Stimulated activated naive CD4-positive, alpha-beta T cell treated with Interleukin-2 at 50 U/mL for 16 hours (primary cell): ENCODE data around the gene MYF5.
"Not testable (repeated sequence)": the region's sequence is repeated elsewhere in the genome, so short reads cannot be mapped to it uniquely, and the experiment has no call there.

Experiments used
- DNase-seq: peaks from one replicate; lab custom pipeline; 2025; lab: John Stamatoyannopoulos, UW

Gene MYF5

DNA sequence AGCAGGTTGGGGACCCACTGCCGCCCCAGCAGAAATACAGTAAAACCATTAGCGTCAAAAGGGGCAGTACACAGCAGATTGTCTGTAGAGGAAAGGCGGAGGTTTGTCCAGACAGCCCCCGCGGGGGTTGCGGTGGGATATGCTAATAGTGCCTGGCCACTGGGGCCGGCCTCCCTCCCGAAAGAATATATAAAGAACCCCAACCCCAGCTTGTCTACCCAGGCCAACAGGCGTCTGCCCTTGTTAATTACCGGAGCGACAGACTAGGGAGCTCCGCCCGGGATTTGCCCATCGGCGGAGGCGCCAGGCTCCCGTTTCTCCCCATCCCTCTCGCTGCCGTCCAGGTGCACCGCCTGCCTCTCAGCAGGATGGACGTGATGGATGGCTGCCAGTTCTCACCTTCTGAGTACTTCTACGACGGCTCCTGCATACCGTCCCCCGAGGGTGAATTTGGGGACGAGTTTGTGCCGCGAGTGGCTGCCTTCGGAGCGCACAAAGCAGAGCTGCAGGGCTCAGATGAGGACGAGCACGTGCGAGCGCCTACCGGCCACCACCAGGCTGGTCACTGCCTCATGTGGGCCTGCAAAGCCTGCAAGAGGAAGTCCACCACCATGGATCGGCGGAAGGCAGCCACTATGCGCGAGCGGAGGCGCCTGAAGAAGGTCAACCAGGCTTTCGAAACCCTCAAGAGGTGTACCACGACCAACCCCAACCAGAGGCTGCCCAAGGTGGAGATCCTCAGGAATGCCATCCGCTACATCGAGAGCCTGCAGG lies at the start of gene MYF5:
Gene MYF5 (plus strand): TSS at position 217 of the 774 bp plus-strand sequence. CDS start 152 bp downstream, at position 369.
- no peak for DNase-seq

DNA sequence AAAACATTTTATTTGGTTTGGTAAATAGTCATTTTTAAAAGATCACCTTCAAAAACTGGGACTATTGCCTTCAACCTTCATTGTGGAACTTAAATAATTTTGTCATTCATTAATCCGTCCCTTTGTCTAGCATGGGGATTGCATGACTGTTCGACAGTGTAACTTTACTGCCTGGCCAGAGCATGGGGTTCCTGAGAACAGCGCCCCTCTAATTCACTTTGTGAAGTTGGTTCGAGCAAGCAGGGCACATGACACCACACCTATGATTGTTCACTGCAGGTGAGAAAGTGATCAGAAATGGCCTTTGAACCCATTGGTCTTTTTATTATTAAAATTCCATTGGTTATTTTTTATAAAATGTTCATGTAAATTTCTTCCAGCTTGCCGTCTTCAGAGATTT lies 46.5 kb upstream of the MYF5 start:
- DNase-seq = no peak

DNA sequence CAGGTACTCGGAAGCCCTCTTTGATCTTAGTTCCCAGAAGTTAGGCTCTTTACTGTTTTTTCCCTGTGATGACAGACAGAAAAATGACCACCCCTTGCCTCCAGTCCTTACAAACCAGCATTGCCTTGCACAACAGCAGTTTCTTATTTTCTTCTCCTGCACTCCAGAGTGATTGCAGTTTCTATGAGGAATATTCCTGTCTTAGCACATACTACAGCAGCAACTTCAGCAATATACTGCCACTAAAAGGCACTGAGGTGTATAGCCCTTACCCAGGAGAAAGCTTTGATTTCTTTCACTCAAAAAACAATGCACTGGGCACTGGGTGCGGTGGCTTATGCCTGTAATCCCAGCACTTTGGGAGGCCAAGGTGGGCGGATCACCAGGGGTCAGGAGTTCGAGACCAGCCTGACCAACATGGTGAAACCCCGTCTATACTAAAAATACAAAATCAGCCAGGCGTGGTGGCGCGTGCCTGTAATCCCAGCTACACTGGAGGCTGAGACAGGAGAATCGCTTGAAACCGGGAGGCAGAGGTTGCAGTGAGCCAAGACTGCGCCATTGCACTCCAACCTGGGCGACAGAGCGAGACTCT lies 40.6 kb upstream of the MYF5 start:
- not testable (repeated sequence) for DNase-seq

DNA sequence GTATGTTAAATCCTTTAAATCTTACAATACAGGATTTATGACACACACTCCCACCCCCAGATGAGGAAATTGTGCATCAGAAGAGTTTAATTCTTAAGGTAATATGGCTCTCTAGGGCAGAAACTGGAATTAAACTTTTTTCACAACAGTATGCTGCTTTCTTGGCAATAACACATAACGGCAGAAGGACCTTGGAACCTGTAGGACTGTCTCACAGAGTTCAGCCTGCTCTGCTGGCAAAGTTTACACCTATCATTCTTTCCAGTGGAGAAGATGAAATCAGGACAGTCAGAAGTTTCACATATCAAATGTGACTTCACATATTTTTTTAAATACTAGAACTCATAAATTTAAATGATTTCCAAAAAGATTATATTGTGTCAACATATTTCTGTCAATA lies 39.9 kb upstream of the MYF5 start:
- DNase-seq = no peak

DNA sequence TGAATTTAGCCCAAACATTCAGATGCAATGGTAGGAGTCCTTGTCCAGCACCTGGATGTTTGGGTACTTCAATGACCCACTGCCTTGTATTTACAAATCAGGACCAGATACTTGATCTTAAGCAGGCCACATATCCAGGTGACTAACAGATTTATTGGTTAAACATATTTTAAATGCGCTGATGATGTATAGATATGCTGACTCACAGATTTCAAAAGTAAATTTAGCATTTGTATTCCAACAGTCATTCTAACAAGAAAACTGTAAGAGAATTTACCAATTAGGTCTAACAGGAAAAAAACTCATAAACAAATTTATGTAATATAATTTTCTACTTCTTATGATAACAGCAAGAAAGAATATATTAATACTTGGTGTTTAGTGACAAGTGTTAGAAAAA lies 38.7 kb upstream of the MYF5 start:
- no peak for DNase-seq

DNA sequence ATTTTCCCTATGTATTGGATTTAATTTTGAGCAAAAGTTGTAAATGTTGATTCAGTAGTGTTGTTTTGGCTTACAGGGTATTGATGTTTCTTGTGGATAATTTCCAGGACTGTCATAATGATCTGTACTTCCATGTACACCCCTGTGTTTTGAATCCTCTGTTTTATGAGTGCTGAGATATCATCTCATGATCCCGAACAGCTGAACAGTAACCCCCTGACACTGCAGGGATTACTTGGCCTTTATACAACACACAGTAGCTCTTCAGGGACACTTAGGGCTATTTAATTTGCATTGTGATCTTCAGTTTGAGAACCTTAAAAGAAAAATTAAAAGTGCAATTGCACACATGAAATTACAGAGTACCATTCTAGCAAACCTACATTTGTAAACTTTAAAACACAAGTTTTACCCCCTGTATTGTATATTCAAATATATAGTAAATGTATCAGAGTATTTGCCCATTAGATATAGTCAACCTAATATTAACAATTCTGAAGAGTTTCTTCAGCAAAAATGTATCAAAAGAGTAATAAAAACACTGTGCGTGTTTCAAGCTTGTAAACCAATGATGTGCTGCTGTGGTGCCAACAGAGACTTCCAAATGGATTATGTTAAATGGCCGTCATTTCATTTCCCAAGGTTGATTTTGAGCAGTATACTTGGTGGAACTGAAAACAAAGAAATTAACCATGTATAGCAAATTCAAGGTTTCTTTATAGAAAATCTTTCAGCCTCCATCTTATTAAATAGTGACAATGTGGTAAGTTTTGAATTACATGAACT lies 37.2 kb upstream of the MYF5 start:
- no peak for DNase-seq

DNA sequence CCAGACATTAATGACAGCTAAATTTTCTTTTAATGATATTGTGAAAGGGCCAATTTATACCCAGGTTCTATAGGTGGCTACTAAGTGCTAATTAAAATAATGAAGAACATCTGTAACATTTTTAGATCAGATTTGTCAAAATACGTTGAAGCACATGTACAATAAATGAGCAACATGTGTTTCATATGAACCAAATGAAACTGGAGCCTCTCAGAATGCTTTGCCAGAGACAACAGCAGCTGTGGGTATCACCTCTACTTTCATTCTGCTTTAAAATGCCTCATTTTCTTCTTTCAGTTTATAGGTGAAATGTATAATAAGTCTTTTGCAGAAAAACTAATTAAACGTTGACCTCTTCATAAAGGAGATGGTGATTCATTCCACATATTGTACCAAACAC lies 35.4 kb upstream of the MYF5 start:
- no peak for DNase-seq

DNA sequence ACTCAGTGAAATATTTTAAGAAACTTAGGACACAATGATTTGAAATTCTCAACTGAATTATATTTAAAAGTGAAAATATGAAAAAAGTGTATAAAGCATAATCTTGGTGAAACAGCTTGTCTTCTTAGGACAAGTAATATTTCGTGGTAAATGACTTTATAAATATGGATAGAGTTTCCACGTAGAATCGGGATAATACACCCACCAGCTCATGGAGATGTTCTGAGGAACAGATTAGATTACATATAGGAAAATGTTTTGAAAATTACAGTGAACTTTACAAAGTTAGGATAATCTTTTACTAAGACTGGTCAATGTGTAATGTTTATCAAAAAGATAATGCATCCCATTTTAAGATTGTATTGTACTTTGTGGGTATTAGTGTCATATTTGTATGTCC lies 34.9 kb upstream of the MYF5 start:
- DNase-seq = no peak

DNA sequence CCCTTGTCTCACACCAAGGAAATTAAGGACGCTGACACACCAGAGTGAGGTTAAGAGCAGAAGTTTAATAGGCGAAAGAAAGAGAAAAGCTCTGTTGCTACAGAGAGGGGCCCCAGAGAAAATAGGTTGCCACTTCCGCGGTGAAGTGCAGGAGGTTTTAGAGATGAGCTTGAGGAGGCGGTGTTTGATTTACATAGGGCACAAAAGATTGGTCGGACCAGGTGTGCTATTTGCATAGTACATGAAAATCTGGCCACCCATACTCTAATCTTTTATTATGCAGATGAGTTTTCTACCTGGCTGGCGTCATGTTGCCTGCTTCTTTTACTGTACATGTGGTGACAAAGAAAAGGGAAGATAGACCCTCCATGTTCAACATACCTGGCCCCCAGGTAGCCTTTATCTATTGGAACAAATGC lies 32.6 kb upstream of the MYF5 start:
- DNase-seq = no peak

DNA sequence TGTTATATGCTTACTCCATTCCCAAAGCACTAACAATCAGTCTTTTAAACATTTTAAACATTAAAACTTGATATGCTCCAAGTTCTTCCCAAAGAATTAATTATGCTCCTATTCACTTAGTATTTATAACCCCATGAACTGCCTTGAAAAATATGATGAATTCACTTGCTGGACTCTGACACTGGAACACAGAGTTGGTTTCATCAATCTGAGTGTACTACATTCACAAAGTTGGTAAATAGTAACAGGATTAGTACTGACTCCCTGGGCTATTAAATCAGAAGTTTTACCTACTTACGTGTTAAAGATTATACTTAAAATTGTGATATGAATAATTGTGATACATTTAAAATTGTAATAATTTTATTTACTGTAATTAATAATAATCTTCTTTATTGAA lies 26.6 kb upstream of the MYF5 start:
- DNase-seq = no peak

DNA sequence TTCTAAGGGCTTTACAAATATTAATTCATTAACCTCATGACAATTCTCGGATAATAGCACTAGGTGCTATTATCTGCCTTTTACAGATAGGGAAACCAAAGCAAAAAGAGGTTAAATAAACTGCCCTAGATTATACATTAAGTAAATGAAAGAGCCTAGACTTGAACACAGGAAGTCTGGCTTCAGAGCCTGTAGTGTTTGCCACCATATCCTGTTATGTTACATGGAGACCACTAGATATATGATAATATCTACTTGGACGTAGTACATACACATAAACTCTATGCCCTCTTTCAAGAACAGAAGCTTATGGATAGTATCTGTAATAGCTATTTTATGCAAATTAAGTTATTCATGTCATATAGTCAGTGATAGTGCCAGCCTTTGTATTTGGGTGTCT lies 26.2 kb upstream of the MYF5 start:
- DNase-seq = no peak

DNA sequence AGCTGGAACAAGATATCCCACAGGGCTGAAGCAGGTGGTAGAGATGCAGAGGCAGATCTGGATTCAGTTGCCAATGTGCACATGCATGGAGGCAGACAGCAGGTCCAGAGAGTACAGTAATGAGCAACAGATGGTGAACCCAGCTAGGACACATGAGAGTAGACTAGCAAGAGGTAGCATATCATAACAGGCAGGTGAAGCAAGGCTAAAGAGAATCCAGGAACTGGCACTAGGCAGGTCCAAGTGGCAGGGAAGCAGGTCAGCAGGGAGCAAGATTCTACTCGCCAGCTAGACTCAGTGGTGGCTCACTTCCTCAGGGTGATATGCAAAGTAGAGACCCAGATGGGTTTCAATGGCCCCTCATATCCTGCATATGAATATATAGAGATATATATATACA lies 24.6 kb upstream of the MYF5 start:
- no peak for DNase-seq

DNA sequence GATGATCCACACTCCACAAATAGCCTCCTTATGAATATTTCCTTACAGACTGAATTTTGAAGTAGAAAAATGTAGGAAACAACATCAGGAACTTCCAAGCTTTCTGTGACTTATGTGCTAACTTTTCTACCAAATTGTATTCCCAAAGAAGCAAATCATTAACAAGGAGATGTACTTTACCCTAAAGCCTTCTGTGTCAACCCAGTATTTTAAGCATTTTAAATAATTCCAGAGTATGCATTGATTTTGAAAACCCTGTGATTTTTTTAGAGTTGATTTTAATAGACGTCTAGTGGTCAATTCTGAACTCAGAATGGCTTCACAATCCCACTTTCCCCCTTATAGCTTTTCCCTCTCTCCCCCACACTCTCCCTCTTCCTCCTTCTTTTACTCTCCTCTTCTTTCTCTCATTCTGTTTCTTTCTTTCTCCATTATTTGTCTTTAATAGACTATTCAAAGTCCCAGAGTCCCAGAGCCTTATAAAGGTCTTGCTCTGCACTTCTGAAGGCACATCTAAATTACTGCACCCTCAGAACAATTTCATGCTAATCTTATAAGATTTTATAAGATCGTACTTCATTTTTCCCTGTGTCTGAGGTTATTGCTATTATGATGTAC lies 19.3 kb upstream of the MYF5 start:
- DNase-seq = no peak

DNA sequence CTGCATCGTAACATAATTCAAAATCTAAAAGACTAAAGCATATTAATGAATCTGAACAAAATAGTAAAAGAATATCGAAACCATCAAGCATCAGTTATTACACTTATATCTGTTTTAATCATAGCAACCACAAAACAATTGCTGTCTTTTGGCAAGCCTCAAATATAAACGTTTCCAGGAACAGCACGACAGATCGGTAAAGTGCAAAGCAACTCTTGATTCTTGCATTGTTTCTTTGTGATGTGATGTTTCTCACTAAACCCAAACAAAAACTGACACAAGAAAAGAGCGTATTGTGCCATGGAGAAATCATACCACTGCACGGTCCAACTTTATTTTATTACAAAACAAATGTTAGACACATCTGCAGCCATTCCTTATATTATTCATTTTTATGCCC lies 18.5 kb upstream of the MYF5 start:
- no peak for DNase-seq

DNA sequence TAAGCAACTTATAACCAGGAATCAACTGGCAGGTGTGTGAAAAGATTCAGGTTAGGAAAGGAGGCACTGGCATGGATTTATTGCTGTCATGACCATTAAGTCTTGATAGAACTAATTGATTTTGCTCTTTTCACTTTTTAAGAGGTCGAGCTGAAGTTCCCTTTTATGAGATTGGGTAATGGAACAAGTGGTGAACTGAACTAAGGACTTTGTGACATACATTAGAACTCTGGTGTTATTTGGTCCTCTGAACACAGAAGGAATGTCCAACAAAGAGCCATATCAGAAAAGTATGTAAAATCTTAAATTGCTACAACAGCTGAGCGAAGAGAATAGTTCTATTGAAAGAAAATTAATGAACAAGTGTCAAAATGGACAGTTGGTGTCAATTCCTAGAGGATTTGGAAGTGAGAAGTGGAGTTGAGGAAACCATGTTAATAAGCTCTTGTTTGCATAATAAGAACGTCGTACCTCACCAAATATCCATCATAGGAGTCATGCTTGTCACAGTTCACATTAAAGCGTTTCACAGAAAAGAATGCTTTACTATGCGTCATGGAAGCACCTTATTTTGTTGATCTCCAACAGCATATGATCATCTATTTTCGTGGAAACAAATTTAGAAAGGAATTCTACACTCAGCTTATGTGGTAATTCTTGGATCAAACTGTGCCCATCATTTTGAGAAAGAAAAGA lies 17.7 kb upstream of the MYF5 start:
- DNase-seq = no peak

DNA sequence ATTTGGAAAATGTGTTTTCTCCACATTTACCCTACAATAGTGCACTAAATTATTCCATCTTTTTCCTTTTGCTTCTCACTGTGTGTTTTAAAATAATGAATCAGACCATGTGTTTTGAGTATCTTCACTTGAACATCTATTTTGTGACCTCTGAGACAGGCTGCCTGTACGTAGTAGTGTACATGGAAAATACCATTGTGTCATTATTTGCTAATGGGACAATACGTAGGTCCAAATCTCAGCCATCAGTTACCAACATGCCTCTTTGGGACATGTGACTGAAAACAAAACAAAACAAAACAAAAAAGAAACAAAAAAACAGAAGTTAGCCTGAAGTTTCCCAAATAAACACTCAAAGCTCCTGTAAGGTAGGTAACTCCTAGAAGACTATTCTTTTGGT lies 16.4 kb upstream of the MYF5 start:
- DNase-seq = no peak

DNA sequence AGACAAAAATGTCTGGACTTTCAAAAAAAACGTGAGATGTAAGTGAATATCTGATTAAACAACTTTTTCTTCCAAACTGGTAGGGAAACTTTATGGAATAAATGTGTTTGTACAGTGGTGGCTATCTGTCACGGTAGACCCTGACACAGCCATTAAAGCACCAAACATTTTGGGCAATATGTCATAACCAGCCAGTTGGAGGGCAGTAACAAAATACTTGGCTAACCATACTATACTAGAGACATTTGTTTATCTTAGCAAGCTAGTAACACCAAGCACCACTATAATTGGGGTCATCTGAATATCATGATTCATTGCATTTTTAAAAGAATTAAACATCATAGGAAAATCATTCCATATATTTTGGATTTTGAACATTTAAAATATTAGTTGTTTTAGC lies 15.3 kb upstream of the MYF5 start:
- DNase-seq = no peak

DNA sequence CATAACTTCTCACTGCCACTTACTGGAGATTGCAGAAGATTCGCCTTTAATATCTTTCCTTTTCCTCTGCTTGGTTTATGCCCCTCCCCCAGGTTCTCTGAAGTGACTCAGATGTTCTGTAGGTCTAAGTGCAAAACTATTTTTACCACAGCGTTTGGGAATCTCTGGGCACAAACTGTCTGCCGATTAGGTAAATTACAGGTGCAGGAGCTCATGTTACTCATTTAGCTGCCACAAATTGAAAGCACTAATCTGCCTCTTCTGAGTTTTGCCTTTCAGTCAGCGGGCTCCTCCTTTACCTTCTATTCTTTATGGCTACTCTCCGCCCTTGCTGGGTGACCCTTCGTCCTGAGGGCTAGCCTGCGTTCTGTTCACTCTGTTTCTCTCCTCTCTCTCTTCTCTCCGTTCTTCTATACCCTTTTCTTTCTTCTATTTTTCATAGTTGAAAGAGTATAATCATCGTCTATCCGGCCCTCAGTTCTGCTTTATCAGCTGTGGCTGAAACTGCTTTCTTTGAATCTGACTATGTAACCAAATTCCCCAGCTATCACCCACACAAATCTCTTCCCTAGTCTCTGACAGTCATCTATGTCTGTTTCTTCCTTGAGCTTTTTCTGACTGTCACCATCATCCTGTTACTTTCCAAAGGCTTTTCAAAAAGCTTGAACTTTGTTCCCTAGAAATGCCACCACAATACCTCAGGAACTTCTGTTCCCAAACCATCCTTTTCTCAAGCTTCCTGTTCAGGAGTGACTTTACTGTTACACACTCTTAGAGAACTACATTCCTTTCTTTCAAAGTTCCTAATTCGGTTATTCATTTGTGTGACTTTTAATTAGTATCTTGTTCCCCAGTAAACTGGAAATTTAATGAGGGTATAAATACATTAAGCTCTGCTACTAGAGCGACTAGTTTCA lies 13.6 kb upstream of the MYF5 start:
- DNase-seq = no peak

DNA sequence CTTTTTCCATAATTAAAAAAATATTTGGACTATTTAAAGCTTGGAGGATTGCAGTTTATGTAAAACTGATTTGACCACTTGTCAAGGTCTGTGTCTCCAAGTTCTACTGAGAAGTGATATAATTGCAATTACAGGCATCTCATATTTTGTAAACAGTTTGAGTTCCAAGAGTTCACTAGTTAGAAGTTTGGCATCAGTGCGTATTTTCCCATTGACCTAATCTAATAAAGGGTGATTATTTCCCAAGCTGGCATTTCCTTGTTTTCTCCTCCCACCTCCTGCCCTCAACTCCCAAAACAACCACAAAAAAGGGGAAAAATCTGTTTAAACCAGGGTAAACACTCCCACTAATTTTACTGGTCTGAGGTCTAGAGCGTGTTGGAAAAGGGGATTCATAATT lies 12.3 kb upstream of the MYF5 start:
- DNase-seq = no peak

DNA sequence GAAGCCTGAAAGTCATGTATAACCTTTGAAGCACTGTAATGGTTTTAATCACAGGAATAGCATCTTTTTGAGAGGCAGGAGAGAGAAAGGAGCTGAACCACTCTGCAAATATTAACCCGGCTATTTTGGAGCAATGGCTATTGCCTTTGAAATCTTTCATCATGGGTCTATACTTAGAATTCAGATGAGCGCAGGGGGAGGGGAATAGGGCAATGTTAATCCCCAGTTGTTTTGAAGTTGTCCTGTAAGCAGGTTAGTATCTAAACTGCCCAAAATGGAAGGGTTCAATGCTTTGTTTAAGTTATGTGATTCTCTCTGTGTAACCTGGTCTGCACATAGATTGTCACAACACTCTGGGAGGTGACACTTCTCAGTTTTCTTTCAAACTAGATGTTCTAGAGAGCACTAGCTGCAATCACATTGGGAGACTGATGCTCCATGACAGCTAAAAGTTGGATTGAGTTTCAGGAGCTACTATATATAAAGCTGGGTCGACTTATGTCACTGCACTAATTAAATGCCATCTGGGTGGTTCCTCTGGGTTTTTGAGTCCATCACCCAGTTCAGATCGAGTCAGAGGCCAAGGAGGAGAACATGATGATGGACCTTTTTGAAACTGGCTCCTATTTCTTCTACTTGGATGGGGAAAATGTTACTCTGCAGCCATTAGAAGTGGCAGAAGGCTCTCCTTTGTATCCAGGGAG lies 9.4 kb upstream of the MYF5 start, which contains the start of gene MYF6:
Gene MYF6 (plus strand): TSS at position 509 of the 704 bp plus-strand sequence. CDS start 86 bp downstream, at position 595.
- no peak for DNase-seq
